ENCODE results near the gene ZNF576.

DNA sequence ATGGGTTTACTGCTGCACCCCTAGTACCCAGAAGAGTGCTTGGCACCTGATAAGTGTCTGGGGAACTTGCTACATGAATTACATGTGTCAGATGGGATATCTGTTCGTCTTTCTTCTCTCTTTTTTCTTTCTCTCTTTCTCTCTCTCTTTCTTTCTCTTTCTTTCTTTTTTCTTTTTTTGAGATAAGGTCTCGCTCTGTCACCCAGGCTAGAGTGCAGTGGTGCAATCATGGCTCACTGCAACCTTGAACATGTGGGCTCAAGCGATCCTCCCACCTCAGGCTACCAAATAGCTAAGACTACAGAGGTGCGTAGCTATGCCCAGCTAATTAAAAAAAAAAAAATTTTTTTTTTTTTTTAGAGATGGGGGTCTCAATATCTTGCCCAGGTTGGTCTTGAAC, 37.1 kb downstream of the ZNF576 start:
- TF ChIP-seq FOXK2 (IDR thresholded peaks at IDR 0.05) (no peak), SP1 (IDR thresholded peaks at IDR 0.05) (no peak), NFRKB (IDR thresholded peaks at IDR 0.05) (no peak), SUZ12 (IDR thresholded peaks at IDR 0.05) (no peak), HDGF (IDR thresholded peaks at IDR 0.05; ENCODE audit: borderline replicate concordance) (no peak), ZNF384 (IDR thresholded peaks at IDR 0.05) (no peak), TARDBP (IDR thresholded peaks at IDR 0.05) (no peak), BHLHE40 (IDR thresholded peaks at IDR 0.05; ENCODE audit: borderline replicate concordance) (no peak), FOXM1 (IDR thresholded peaks at IDR 0.05; ENCODE audit: borderline replicate concordance) (no peak), ARNT (IDR thresholded peaks at IDR 0.05) (no peak)
